HG03025 (cell line): ENCODE results near the gene PDE4B.

Experiments used
- ATAC-seq: cut with Tn5 transposase; IDR thresholded peaks from one replicate; pipeline ENCODE4 v1.9.1; 2021; ENCODE audit warnings: mild to moderate bottlenecking, moderate library complexity; ENCODE audit not compliant: unreplicated experiment, low FRiP score

The PDE4B gene

GRCh38 chr1:66274634-66275033, 481.9 kb downstream of the PDE4B start:
- ATAC-seq: no peak

- no peak for ATAC-seq
Measured at GRCh38 chr1:66275083-66275482, 482.4 kb downstream of the PDE4B start.

GRCh38 chr1:66275601-66276023, 482.9 kb downstream of the PDE4B start:
- ATAC-seq: no peak

GRCh38 chr1:66276218-66276617, 483.5 kb downstream of the PDE4B start:
- ATAC-seq: peak; percentile 79

GRCh38 chr1:66278260-66279021, 485.7 kb downstream of the PDE4B start:
- no peak for ATAC-seq

- ATAC-seq: no peak
Measured at GRCh38 chr1:66281808-66282207, 489.1 kb downstream of the PDE4B start.

- peak; percentile 81 for ATAC-seq
Measured at GRCh38 chr1:66282343-66282852, 489.7 kb downstream of the PDE4B start.

- ATAC-seq: peak; percentile 1
Measured at GRCh38 chr1:66282891-66283621, 490.4 kb downstream of the PDE4B start.

- ATAC-seq: peak; percentile 46
Measured at GRCh38 chr1:66283622-66284041, 490.9 kb downstream of the PDE4B start.

GRCh38 chr1:66284746-66285145, 492.1 kb downstream of the PDE4B start:
- ATAC-seq: no peak

- ATAC-seq: no peak
Measured at GRCh38 chr1:66285618-66286270, 493.0 kb downstream of the PDE4B start.

GRCh38 chr1:66286307-66286706, 493.6 kb downstream of the PDE4B start:
- ATAC-seq: no peak

GRCh38 chr1:66288048-66288447, 495.4 kb downstream of the PDE4B start:
- ATAC-seq: no peak

- no peak for ATAC-seq
Measured at GRCh38 chr1:66290761-66291530, 498.3 kb downstream of the PDE4B start.

- ATAC-seq: no peak
Measured at GRCh38 chr1:66291531-66291864, 498.8 kb downstream of the PDE4B start.

- ATAC-seq: no peak
Measured at GRCh38 chr1:66292305-66292704, 499.6 kb downstream of the PDE4B start.

GRCh38 chr1:66292944-66293343, 500.2 kb downstream of the PDE4B start:
- ATAC-seq: no peak

- no peak for ATAC-seq
Measured at GRCh38 chr1:66294707-66295370, 502.1 kb downstream of the PDE4B start.

GRCh38 chr1:66295803-66296202, 503.1 kb downstream of the PDE4B start:
- ATAC-seq: no peak

GRCh38 chr1:66296370-66296769, 503.7 kb downstream of the PDE4B start:
- ATAC-seq: no peak
